Liver (tissue), 9 donors: Measurements from ENCODE around the gene CCND3. TPM values are rescaled to one million over a fixed set of nuclear protein-coding genes. Genes with fewer than 3 reads are reported as not detected.

ENCODE experiments used
- DNase-seq: peaks from one replicate; pipeline ENCODE4 v3.0.0-alpha.2; 2017; ENCODE audit warnings: low spot score
- H3K27ac ChIP-seq, 2 donors: one replicate each; pipeline ENCODE4 v1.7.0; 2013; ENCODE audit warnings: inconsistent platforms in 2 of 2, low read length in 2 of 2, control low read depth in 1 of 2, low read depth in 1 of 2, mild to moderate bottlenecking in 1 of 2
- H3K27me3 ChIP-seq, 4 donors: one replicate each; pipeline versions ENCODE4 v1.6.1 to v1.7.0; 2013; ENCODE audit warnings: low read length in 3 of 4, inconsistent platforms in 1 of 4, mild to moderate bottlenecking in 1 of 4, moderate library complexity in 1 of 4; ENCODE audit not compliant: control insufficient read depth in 4 of 4, insufficient read depth in 4 of 4
- H3K36me3 ChIP-seq, 4 donors: one replicate each; pipeline versions ENCODE4 v1.6.1 to v1.7.0; 2013; ENCODE audit warnings: low read length in 3 of 4, mild to moderate bottlenecking in 3 of 4, low read depth in 1 of 4, moderate library complexity in 1 of 4; ENCODE audit not compliant: control insufficient read depth in 4 of 4, insufficient read depth in 3 of 4
- H3K4me1 ChIP-seq, 4 donors: one replicate each; pipeline versions ENCODE4 v1.6.1 to v1.7.0; 2013; ENCODE audit warnings: low read length in 3 of 4, mild to moderate bottlenecking in 3 of 4, moderate library complexity in 1 of 4; ENCODE audit not compliant: control insufficient read depth in 4 of 4, insufficient read depth in 4 of 4
- H3K4me3 ChIP-seq, 3 donors: one replicate each; pipeline versions ENCODE4 v1.6.1 to v1.7.0; 2013; ENCODE audit warnings: low read length in 3 of 3, control low read depth in 1 of 3, low read depth in 1 of 3, mild to moderate bottlenecking in 1 of 3
- H3K9ac ChIP-seq, 2 donors: one replicate each; pipeline ENCODE4 v1.7.0; 2013; ENCODE audit warnings: low read length in 2 of 2, mild to moderate bottlenecking in 2 of 2, moderate library complexity in 2 of 2, control low read depth in 1 of 2, low read depth in 1 of 2
- H3K9me3 ChIP-seq, 4 donors: one replicate each; pipeline versions ENCODE4 v1.6.1 to v1.7.0; 2013; ENCODE audit warnings: low read length in 3 of 4; ENCODE audit not compliant: control insufficient read depth in 4 of 4
- EGR1 ChIP-seq, 2 donors: IDR thresholded peaks; 2 replicates each; pipeline ENCODE4 v1.6.1; 2016 to 2018; ENCODE audit warnings: antibody characterized with exemption in 2 of 2, low read depth in 2 of 2
- FOXA1 ChIP-seq: IDR thresholded peaks from 2 replicates; pipeline ENCODE4 v1.6.1; 2016; ENCODE audit warnings: antibody characterized with exemption
- FOXA2 ChIP-seq: IDR thresholded peaks from 2 replicates; pipeline ENCODE4 v1.6.1; 2016; ENCODE audit warnings: antibody characterized with exemption
- GABPA ChIP-seq, 2 donors: IDR thresholded peaks in 1 of 2; conservative IDR thresholded peaks in 1 of 2; 2 replicates each; pipeline ENCODE4 v1.6.1; 2016; ENCODE audit warnings: antibody characterized with exemption in 2 of 2, mild to moderate bottlenecking in 1 of 2, moderate library complexity in 1 of 2
- HNF4A ChIP-seq, 2 donors: conservative IDR thresholded peaks; 2 replicates each; pipeline ENCODE4 v1.6.1; 2016; ENCODE audit warnings: antibody characterized with exemption in 2 of 2, mild to moderate bottlenecking in 2 of 2
- HNF4G ChIP-seq: IDR thresholded peaks from 2 replicates; pipeline ENCODE4 v1.6.1; 2016; ENCODE audit warnings: antibody characterized with exemption
- JUND ChIP-seq, 2 donors: IDR thresholded peaks; 2 replicates each; pipeline ENCODE4 v1.6.1; 2016; ENCODE audit warnings: antibody characterized with exemption in 2 of 2
- NR2F2 ChIP-seq: IDR thresholded peaks from 2 replicates; pipeline ENCODE4 v1.6.1; 2016; ENCODE audit warnings: antibody characterized with exemption
- RAD21 ChIP-seq, 2 donors: IDR thresholded peaks; 2 replicates each; pipeline ENCODE4 v1.6.1; 2016; ENCODE audit warnings: antibody characterized with exemption in 2 of 2, mild to moderate bottlenecking in 2 of 2
- RXRA ChIP-seq, 2 donors: IDR thresholded peaks; 2 replicates each; pipeline ENCODE4 v1.6.1; 2017 to 2018; ENCODE audit warnings: antibody characterized with exemption in 2 of 2, mild to moderate bottlenecking in 1 of 2
- SP1 ChIP-seq: IDR thresholded peaks from 2 replicates; pipeline ENCODE4 v1.6.1; 2018; ENCODE audit warnings: antibody characterized with exemption, mild to moderate bottlenecking
- TAF1 ChIP-seq: conservative IDR thresholded peaks from 2 replicates; pipeline ENCODE4 v1.6.1; 2016; ENCODE audit warnings: antibody characterized with exemption, mild to moderate bottlenecking
- YY1 ChIP-seq: IDR thresholded peaks from 2 replicates; pipeline ENCODE4 v1.6.1; 2016; ENCODE audit warnings: antibody characterized with exemption, mild to moderate bottlenecking
- WGBS: extraction: QIAGEN DNeasy Blood & Tissue Kit; methylation state at CpG from one replicate; pipeline ENCODE4 v1.1.7; 2013; 5-methylcytosine and 5-hydroxymethylcytosine counted together
- polyA plus RNA-seq, 2 donors: library from polyadenylated mRNA; stranded (reverse) in 1 of 2; unstranded in 1 of 2; fragments of 200-250 nt in 1 of 2; fragments of >200 nt in 1 of 2; fragmentation: Nextera tagmentation in 1 of 2; extraction: Ambion mirVana in 1 of 2; gene quantifications; one replicate each; pipeline versions ENCODE4 v1.2.1 to v1.2.3, GENCODE V29; 2013 to 2015
- total RNA-seq, 2 donors: library from RNA; depleted of rRNA; stranded (reverse); fragments of >200 nt; gene quantifications; one replicate each; pipeline ENCODE4 v1.2.3, GENCODE V29; 2014
- TF ChIP-seq, protein P1 (sequence below): IDR thresholded peaks from 2 replicates; pipeline ENCODE4 v1.6.1; 2016; ENCODE audit warnings: antibody characterized with exemption
- TF ChIP-seq, protein P2 (sequence below): IDR thresholded peaks from 2 replicates; pipeline ENCODE4 v1.6.1; 2016; ENCODE audit warnings: antibody characterized with exemption
- TF ChIP-seq, protein P3 (sequence below): IDR thresholded peaks from 2 replicates; pipeline ENCODE4 v1.6.1; 2016; ENCODE audit warnings: antibody characterized with exemption, mild to moderate bottlenecking
- TF ChIP-seq, protein P4 (sequence below): IDR thresholded peaks from 2 replicates; pipeline ENCODE4 v1.6.1; 2016; ENCODE audit warnings: antibody characterized with exemption
- TF ChIP-seq, protein P5 (sequence below): fragments of 150-350 bp; IDR thresholded peaks from 2 replicates; pipeline ENCODE4 v1.5.1; 2017; ENCODE audit warnings: improper control_type of control experiment, low read depth, low read length; ENCODE audit not compliant: missing input control
- donor health status: healthy.
- donor health status: healthy.
- donor health status: healthy.
- donor health status: healthy.
- donor health status: healthy.

Gene CCND3
- total and polyA plus RNA-seq, 4 donors = 11.6 to 54.3 (median 23.2) TPM

DNA sequence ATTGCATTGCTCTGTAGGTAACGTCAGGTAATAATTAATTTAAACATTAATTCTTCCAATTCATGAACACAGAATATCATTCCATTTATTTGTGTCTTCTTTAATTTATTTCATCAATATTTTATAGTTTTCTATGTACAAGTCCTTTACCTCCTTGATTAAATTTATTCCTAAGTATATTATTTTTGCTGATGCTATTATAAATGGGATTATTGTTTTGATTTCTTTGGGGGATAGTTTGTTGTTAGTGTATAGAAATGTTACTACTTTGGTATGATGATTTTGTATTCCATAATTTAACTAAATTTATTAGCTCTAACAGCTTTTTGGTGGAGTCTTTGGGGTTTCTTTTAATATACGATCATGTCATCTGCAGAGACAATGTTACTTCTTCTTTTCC is 44.7 kb upstream of the CCND3 start:
- no peak overlapping the region for H3K27ac ChIP-seq
- H3K9me3 ChIP-seq = no peaks in the 10 kb centered on the region
- H3K4me1 ChIP-seq = no peaks in the 10 kb centered on the region
- WGBS = 96% methylated on average over 2 of the region's 2 CpGs
- H3K36me3 ChIP-seq = no peaks in the 10 kb centered on the region
- H3K9ac ChIP-seq = no peak overlapping the region
- TF ChIP-seq JUND (IDR thresholded peaks at IDR 0.05) (no peak), HNF4A (conservative IDR thresholded peaks at IDR 0.05) (no peak), NR2F2 (no peak), EGR1 (IDR thresholded peaks at IDR 0.05; ENCODE audit: low read depth in 2 of 2) (no peak), FOXA2 (no peak), YY1 (no peak), RXRA (IDR thresholded peaks at IDR 0.05) (no peak), FOXA1 (no peak)
- TF ChIP-seq, protein P1, sequence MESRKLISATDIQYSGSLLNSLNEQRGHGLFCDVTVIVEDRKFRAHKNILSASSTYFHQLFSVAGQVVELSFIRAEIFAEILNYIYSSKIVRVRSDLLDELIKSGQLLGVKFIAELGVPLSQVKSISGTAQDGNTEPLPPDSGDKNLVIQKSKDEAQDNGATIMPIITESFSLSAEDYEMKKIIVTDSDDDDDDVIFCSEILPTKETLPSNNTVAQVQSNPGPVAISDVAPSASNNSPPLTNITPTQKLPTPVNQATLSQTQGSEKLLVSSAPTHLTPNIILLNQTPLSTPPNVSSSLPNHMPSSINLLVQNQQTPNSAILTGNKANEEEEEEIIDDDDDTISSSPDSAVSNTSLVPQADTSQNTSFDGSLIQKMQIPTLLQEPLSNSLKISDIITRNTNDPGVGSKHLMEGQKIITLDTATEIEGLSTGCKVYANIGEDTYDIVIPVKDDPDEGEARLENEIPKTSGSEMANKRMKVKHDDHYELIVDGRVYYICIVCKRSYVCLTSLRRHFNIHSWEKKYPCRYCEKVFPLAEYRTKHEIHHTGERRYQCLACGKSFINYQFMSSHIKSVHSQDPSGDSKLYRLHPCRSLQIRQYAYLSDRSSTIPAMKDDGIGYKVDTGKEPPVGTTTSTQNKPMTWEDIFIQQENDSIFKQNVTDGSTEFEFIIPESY = no peak
- TF ChIP-seq, protein P2, sequence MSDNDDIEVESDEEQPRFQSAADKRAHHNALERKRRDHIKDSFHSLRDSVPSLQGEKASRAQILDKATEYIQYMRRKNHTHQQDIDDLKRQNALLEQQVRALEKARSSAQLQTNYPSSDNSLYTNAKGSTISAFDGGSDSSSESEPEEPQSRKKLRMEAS = no peak
- no peak overlapping the region for H3K4me3 ChIP-seq
- DNase-seq = no peak
- H3K27me3 ChIP-seq = no peaks in the 10 kb centered on the region

GRCh38 chr6:41984623-41985022 is 43.0 kb upstream of the CCND3 start:
- no peak for DNase-seq
- Histone ChIP-seq H3K4me1 (no peaks in the 10 kb centered on the region), H3K9me3 (no peaks in the 10 kb centered on the region), H3K9ac (no peak overlapping the region), H3K27ac (no peak overlapping the region), H3K4me3 (no peak overlapping the region), H3K36me3 (no peaks in the 10 kb centered on the region), H3K27me3 (no peaks in the 10 kb centered on the region)
- TF ChIP-seq EGR1 (IDR thresholded peaks at IDR 0.05; ENCODE audit: low read depth in 2 of 2) (no peak), RXRA (IDR thresholded peaks at IDR 0.05) (no peak), FOXA1 (no peak), YY1 (no peak), RAD21 (IDR thresholded peaks at IDR 0.05) (no peak), SP1 (no peak), FOXA2 (no peak), TAF1 (no peak), GABPA (IDR thresholded peaks at IDR 0.05 in 1 of 2, conservative IDR thresholded peaks at IDR 0.05 in 1 of 2) (no peak), HNF4G (no peak), HNF4A (conservative IDR thresholded peaks at IDR 0.05) (no peak), NR2F2 (no peak), JUND (IDR thresholded peaks at IDR 0.05) (no peak)
- TF ChIP-seq, protein P3, sequence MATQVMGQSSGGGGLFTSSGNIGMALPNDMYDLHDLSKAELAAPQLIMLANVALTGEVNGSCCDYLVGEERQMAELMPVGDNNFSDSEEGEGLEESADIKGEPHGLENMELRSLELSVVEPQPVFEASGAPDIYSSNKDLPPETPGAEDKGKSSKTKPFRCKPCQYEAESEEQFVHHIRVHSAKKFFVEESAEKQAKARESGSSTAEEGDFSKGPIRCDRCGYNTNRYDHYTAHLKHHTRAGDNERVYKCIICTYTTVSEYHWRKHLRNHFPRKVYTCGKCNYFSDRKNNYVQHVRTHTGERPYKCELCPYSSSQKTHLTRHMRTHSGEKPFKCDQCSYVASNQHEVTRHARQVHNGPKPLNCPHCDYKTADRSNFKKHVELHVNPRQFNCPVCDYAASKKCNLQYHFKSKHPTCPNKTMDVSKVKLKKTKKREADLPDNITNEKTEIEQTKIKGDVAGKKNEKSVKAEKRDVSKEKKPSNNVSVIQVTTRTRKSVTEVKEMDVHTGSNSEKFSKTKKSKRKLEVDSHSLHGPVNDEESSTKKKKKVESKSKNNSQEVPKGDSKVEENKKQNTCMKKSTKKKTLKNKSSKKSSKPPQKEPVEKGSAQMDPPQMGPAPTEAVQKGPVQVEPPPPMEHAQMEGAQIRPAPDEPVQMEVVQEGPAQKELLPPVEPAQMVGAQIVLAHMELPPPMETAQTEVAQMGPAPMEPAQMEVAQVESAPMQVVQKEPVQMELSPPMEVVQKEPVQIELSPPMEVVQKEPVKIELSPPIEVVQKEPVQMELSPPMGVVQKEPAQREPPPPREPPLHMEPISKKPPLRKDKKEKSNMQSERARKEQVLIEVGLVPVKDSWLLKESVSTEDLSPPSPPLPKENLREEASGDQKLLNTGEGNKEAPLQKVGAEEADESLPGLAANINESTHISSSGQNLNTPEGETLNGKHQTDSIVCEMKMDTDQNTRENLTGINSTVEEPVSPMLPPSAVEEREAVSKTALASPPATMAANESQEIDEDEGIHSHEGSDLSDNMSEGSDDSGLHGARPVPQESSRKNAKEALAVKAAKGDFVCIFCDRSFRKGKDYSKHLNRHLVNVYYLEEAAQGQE = no peak
- TF ChIP-seq, protein P1 = no peak
- TF ChIP-seq, protein P2 = no peak
- TF ChIP-seq, protein P4, sequence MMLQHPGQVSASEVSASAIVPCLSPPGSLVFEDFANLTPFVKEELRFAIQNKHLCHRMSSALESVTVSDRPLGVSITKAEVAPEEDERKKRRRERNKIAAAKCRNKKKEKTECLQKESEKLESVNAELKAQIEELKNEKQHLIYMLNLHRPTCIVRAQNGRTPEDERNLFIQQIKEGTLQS = no peak
- TF ChIP-seq, protein P5, sequence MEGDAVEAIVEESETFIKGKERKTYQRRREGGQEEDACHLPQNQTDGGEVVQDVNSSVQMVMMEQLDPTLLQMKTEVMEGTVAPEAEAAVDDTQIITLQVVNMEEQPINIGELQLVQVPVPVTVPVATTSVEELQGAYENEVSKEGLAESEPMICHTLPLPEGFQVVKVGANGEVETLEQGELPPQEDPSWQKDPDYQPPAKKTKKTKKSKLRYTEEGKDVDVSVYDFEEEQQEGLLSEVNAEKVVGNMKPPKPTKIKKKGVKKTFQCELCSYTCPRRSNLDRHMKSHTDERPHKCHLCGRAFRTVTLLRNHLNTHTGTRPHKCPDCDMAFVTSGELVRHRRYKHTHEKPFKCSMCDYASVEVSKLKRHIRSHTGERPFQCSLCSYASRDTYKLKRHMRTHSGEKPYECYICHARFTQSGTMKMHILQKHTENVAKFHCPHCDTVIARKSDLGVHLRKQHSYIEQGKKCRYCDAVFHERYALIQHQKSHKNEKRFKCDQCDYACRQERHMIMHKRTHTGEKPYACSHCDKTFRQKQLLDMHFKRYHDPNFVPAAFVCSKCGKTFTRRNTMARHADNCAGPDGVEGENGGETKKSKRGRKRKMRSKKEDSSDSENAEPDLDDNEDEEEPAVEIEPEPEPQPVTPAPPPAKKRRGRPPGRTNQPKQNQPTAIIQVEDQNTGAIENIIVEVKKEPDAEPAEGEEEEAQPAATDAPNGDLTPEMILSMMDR = no peak
- WGBS = 50% methylated on average over 4 of the region's 4 CpGs
